Omental fat pad (tissue), 4 donors: ENCODE measurements around the gene CLCA4. TPM values are rescaled to one million over a fixed set of nuclear protein-coding genes. Genes with fewer than 3 reads are reported as not detected.

Experiments
- ATAC-seq: fragments of 150-250 bp; one replicate; pipeline ENCODE4 v1.9.1; 2016; ENCODE audit warnings: mild to moderate bottlenecking, moderate library complexity; ENCODE audit not compliant: low FRiP score
- DNase-seq: peaks from one replicate; pipeline ENCODE4 v3.0.0-alpha.2; 2019; ENCODE audit warnings: low spot score
- total RNA-seq, 4 donors: library from RNA; depleted of rRNA; stranded (reverse); fragments of >200 nt; gene quantifications; one replicate each; pipeline ENCODE4 v1.1.0, GENCODE V29; 2016
- TF ChIP-seq, protein P1 (sequence below), 3 donors: fragments of 450-650 bp; IDR thresholded peaks; one replicate each; pipeline ENCODE4 v1.5.1; 2016 to 2017; ENCODE audit warnings: antibody characterized with exemption in 3 of 3, mild to moderate bottlenecking in 3 of 3, moderate library complexity in 2 of 3

The CLCA4 gene
- total RNA-seq, 4 donors from 2014 or later: not detected

DNA sequence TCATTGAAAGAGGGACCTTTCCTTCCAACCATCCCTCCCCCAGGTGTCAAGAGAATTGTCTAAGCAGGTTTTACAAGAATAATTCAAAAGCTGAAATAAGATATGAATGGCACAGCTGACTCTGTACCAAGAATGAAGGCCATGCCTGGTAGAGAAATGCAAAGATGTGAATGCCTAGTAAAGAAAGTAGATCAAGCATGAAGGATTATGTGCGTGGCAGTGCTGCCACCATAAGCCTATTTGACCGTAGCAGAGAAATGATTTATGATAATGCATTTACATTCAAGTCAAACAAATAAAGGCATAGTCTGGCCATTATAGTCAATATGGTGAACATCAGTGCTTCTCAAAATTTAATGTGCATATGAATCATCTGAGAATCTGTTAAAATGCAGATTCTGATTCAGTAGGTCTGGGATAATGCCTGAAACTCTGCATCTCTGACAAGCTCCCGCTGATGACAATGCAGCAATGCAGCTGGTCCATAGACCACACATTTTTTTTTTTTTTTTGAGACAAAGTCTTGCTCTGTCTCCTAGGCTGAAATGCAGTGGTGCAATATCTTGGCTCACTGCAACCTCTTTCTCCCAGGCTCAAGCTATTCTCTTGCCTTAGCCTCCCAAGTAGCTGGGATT is 16.6 kb upstream of the CLCA4 start:
- TF ChIP-seq, protein P1, sequence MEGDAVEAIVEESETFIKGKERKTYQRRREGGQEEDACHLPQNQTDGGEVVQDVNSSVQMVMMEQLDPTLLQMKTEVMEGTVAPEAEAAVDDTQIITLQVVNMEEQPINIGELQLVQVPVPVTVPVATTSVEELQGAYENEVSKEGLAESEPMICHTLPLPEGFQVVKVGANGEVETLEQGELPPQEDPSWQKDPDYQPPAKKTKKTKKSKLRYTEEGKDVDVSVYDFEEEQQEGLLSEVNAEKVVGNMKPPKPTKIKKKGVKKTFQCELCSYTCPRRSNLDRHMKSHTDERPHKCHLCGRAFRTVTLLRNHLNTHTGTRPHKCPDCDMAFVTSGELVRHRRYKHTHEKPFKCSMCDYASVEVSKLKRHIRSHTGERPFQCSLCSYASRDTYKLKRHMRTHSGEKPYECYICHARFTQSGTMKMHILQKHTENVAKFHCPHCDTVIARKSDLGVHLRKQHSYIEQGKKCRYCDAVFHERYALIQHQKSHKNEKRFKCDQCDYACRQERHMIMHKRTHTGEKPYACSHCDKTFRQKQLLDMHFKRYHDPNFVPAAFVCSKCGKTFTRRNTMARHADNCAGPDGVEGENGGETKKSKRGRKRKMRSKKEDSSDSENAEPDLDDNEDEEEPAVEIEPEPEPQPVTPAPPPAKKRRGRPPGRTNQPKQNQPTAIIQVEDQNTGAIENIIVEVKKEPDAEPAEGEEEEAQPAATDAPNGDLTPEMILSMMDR (IDR thresholded peaks at IDR 0.05): no peak
- DNase-seq: no peak
- no peak for ATAC-seq

DNA sequence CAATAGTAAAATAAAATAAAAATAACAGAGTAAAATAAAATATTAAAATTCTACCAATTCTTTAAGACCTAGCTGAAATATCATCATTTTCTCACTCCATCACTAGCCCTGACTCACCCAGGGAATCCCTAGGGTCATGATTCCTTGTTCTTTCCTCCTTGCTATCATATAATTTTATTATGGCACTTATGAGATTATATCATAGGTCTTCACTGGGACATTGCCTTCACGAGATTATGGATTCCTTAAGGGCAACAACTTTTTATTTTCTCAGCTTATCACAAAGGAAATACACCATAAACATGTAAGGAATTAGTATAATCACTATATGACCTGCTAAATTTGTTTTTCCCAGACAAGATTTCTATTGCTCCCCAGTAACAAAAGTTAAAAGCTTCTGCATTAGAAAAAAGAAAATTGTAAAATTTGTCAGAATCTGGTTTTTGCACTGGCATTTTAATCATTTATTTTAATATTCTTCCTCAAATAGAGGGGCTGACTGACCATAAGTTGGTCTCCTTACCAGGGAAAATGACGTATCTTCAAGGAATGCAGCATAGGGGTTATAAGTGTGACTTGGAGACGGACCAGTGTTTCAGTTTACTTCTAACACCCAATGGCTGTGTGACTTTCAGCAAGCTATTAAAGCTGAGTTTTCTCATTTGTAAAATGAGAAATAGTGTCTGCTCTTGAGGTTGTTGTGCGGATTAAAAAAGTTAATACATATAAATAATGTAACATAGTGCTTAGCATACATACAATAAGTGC is 8.8 kb upstream of the CLCA4 start:
- ATAC-seq (no peak), DNase-seq (no peak)
- TF ChIP-seq, protein P1 (IDR thresholded peaks at IDR 0.05): no peak

DNA sequence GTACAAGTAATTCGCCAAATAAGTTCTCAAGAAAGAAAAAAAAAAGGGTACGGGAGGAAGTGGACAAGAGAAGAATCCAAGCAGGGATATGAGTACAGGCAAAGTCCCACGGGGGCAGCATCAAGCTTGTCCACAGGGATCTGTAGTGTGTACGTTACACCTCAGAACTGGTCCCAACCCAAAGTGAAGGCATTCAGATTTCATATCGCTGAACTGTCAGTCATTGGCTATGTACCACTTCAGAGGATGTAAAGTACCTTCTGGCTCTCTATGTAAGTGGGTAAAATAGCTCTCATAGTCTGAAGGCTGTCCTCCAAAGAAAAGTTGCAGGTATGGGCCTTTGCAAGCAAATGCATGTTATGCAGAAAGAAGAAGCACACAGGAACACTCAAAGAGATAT is 8.1 kb upstream of the CLCA4 start:
- ATAC-seq (no peak), DNase-seq (no peak)
- TF ChIP-seq, protein P1 (IDR thresholded peaks at IDR 0.05): no peak

DNA sequence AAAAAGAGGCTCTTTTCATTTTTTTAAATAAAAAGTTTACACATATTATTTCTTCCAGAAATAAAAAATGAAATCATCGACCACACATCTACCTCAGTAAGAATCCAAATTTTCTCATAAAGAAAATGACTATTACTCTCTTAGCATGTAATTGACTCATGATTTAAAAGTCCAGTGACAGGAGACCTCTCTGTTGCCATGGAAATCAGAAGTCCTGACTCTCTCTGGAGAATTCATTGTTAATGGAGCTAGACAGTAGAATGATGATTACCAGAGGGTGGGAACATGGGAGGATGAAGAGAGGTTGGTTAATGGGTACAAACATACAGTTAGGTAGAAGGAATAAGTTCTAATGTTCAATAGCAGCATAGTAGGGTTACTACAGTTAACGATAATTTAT is 5.0 kb upstream of the CLCA4 start:
- DNase-seq: no peak
- TF ChIP-seq, protein P1 (IDR thresholded peaks at IDR 0.05): no peak

DNA sequence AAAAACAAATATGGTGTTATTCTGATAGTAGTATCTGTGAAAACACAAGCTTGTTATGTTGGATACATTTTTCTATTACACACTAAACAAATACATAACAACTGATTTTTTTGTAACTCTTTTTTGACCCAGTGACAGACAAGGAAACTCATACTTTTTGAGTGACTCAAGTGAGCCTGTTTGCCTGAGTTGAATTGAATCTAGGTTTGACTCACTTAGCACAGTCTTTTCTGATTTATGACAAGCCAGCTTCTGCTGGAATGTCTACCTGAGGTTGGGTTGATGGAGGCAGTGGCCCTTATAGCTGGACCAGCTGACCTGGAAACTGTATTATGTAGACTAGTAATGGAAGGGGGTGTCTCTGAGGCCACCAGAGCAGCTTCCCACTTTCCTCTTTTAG is 4.2 kb upstream of the CLCA4 start:
- TF ChIP-seq, protein P1 (IDR thresholded peaks at IDR 0.05): no peak
- DNase-seq (no peak), ATAC-seq (no peak)

More for the DNA sequence above, 5.0 kb upstream of the CLCA4 start:
- ATAC-seq: no peak

DNA sequence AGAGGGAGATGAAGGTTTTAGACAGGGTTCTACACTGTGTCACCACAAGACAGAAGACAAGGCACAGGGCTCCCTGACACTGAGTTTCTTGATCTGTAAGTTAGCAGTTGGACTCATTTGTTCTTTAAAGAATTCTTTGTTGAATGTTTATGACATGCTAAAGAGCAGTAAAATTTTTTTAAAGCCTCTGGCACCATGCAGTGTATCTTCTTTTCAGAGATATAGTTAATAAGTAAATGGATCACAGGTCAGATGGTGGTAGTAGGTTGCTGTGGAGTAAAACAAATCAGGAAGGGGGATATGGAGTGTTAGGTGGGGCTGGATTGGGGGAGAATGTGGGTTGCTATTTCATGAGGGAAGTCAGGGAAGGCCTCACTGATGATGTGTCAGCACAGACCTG is 2.0 kb downstream of the CLCA4 start:
- no peak for DNase-seq
- ATAC-seq: no peak
- TF ChIP-seq, protein P1 (IDR thresholded peaks at IDR 0.05): no peak

DNA sequence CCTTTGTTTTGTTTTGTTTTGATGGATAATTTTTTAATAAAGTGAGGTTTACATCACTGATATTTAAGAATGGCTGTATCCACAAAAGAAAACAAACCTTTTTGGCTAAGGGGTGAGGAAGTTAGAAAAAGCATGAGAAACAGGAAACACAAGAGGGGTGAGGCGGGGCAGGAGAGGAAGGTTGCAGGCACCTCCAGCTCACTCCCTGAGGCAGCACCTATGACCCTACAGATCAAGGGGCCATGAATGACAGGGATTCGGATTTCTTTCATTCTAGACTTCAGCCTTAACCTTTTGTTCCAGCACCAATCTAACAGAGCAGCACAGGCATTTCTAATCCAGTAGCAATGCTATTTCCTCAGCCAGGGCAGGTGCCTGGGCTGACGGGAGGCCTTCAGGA is 4.4 kb downstream of the CLCA4 start:
- no peak for ATAC-seq
- DNase-seq: no peak
- TF ChIP-seq, protein P1 (IDR thresholded peaks at IDR 0.05): no peak
